NT2/D1 (cell line): Measurements from ENCODE around the gene COPRS.
A peak's percentile ranks its signal among the peaks of the same experiment; 100 is the strongest.

Source experiments
- DNase-seq: peaks from one replicate; pipeline ENCODE4 v3.0.0-alpha.2; 2011; ENCODE audit warnings: low read depth, low spot score
- H3K27me3 ChIP-seq: 2 replicates; pipeline ENCODE4 v1.6.0; 2011; ENCODE audit warnings: mild to moderate bottlenecking; ENCODE audit not compliant: insufficient read length, insufficient read depth
- H3K36me3 ChIP-seq: 2 replicates; pipeline ENCODE4 v1.6.1; 2011; ENCODE audit warnings: mild to moderate bottlenecking, low read length, mixed read lengths; ENCODE audit not compliant: insufficient read depth, insufficient read length
- H3K4me1 ChIP-seq: 2 replicates; pipeline ENCODE4 v1.5.1; 2011; ENCODE audit not compliant: insufficient read depth, insufficient read length
- H3K4me3 ChIP-seq: 2 replicates; pipeline ENCODE4 v1.5.1; 2011; ENCODE audit warnings: low read depth; ENCODE audit not compliant: insufficient read length
- H3K9ac ChIP-seq: 2 replicates; pipeline ENCODE4 v1.6.0; 2011; ENCODE audit warnings: low read depth; ENCODE audit not compliant: insufficient read length
- H3K9me3 ChIP-seq: 2 replicates; pipeline ENCODE4 v1.5.1; 2011; ENCODE audit warnings: mild to moderate bottlenecking, low read length; ENCODE audit not compliant: insufficient read depth
- SUZ12 ChIP-seq: IDR thresholded peaks from 2 replicates; pipeline ENCODE4 v1.6.1; 2011; ENCODE audit not compliant: insufficient read length, insufficient read depth; ENCODE audit errors: extremely low read depth
- YY1 ChIP-seq: IDR thresholded peaks from 2 replicates; pipeline ENCODE4 v1.6.1; 2011; ENCODE audit not compliant: insufficient read length, insufficient read depth
- ZNF274 ChIP-seq: IDR thresholded peaks from 2 replicates; pipeline ENCODE4 v1.6.1; 2011; ENCODE audit warnings: mild to moderate bottlenecking, low read depth, low read length

The COPRS gene, protein sequence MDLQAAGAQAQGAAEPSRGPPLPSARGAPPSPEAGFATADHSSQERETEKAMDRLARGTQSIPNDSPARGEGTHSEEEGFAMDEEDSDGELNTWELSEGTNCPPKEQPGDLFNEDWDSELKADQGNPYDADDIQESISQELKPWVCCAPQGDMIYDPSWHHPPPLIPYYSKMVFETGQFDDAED

DNA sequence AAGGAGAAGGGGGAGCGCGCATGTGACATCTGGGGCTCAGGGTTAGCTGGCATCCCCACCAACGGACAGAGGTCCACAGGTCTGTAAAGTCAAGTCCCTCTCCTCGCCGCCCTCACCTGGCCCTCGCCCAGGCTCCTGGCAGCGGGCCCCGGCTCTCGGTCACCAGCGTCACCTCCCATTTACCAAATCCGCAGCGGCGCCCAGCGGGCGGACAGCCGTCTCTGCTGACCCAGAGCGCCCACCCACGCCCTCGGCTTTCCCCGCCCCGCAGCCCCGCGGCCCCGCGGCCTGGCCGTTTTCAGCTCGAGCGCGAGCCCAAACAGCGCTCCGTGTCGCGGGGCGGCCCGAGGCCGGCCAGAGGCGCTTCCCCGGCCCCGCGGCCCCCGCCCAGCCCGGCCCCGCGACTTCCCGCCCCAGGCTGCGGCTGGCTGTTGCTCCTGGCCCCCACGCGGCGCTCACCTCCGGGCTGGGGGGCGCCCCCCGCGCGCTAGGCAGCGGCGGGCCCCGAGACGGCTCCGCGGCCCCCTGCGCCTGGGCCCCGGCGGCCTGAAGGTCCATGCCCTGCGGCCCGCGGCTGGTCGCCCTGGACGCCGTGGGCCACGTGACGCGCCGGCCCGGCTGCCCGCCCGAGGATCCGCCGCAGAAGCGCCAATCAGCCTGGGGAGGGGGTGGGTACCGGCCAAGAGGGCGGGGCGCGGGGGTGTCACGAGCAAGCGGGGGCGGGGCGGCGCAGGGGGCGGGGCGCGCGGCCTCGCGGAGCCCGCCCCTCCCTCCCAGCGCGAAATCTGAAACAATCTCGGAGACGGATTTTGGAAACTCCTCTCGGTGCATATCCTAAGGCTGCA is at the start of gene COPRS:
Gene COPRS, minus strand, starts transcription at position 603 of the 845 bp plus-strand sequence. Its CDS starts 45 bp downstream, at position 558.
- TF ChIP-seq YY1 (no peak), SUZ12 (no peak), ZNF274 (no peak)
- Histone ChIP-seq H3K9me3 (no peaks in the 10 kb centered on the region), H3K36me3 (peaks cover 29% of the 10 kb centered on the region), H3K27me3 (peaks cover 5% of the 10 kb centered on the region), H3K9ac (peak within 1 kb of the TSS; percentile 76), H3K4me3 (peak within 1 kb of the TSS; percentile 58), H3K4me1 (peaks cover 3% of the 10 kb centered on the region)
- DNase-seq: peak; percentile 57

DNA sequence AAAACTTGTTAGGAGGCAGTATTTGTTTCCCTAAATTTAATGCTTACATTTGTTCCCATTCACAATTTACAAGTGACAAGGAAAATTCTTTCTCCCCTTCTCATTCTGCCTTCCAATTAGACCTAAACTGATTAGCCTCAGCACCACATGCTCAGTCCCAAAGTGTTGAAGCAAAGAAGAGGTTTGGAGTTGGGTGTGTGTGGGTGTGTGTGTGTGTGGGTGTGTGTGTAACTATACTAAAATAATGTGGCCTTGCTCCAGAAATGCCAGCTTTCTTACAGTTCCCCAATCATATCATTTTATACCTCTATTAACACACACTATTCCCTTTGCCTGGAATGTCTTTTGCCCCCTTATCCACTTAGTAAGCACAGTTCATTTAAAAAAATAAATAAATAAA is 49.3 kb upstream of the COPRS start:
- H3K36me3 ChIP-seq: no peaks in the 10 kb centered on the region
- TF ChIP-seq SUZ12 (no peak), YY1 (no peak), ZNF274 (no peak)
- no peak overlapping the region for H3K9ac ChIP-seq
- no peak overlapping the region for H3K4me3 ChIP-seq
- H3K9me3 ChIP-seq: no peaks in the 10 kb centered on the region
- H3K4me1 ChIP-seq: no peaks in the 10 kb centered on the region
- no peaks in the 10 kb centered on the region for H3K27me3 ChIP-seq
- no peak for DNase-seq

DNA sequence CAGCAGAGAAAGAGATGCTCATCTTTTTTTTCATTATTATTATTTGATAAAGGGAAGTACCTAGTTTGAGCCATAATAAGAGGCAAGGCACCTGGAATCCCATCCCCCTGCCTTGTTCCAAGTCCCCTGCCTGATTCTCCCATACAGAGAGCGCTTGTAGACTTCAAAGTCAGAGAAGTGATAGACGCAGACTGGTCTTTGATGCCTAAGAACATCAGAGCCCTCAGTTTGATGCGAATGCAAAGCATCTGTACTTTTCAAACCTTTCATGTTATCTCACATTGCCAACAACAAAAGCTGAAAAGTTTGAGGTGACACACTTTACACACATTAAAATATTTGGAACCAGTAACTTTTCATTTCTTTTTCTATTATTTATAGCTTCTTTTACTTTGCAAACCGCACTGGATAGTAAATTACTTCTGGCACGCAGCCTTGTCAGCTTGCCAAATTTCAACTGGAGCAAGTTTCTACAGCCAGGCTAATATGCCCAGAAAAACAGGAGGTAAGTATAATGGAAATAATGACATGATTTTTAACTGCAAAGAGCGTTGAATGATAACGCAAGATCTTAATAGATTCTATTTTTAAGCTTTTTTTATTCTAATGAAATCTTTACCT is 48.4 kb upstream of the COPRS start:
- no peak overlapping the region for H3K9ac ChIP-seq
- H3K36me3 ChIP-seq: no peaks in the 10 kb centered on the region
- no peak overlapping the region for H3K4me3 ChIP-seq
- no peak for DNase-seq
- TF ChIP-seq ZNF274 (no peak), YY1 (no peak), SUZ12 (no peak)
- no peaks in the 10 kb centered on the region for H3K9me3 ChIP-seq
- no peaks in the 10 kb centered on the region for H3K27me3 ChIP-seq
- H3K4me1 ChIP-seq: no peaks in the 10 kb centered on the region

DNA sequence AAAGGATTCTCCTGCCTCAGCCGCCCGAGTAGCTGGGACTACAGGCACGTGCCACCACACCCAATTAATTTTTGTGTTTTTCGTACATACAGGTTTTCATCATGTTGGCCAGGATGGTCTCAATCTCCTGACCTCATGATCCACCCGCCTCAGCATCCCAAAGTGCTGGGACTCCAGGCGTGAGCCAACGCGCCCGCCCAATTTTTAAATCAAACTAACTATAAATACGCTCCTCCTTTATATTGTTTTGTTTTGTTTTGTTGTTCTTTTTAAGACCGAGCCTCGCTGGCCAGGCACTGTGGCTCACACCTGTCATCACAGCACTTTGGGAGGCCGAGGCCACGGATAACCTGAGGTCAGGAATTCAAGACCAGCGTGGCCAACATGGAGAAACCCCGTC is 44.4 kb upstream of the COPRS start:
- Histone ChIP-seq H3K9ac (no peak overlapping the region), H3K36me3 (peaks cover 14% of the 10 kb centered on the region), H3K9me3 (no peaks in the 10 kb centered on the region), H3K4me3 (no peak overlapping the region), H3K4me1 (no peaks in the 10 kb centered on the region), H3K27me3 (no peaks in the 10 kb centered on the region)
- TF ChIP-seq SUZ12 (no peak), YY1 (no peak), ZNF274 (no peak)
- no peak for DNase-seq

DNA sequence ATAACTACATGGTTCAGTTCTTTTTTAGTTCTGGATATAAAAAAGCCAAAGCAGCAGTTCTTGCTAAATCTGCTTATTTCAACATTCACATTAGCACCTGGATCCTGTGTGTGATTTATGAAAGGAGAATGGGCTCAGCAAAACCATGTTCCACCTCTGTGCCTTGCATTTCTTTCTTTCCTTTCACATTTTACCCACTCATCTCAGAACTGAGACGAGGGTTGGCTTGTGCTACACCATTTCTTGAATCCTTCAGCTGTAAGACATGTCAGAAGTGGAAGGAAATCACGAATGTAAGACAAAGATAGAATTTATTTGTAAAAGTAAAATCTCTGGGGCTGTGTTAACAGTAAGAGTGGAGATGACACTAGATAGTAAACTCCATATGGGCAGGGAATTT is 43.6 kb upstream of the COPRS start:
- Histone ChIP-seq H3K4me3 (no peak overlapping the region), H3K9me3 (no peaks in the 10 kb centered on the region), H3K36me3 (peaks cover 21% of the 10 kb centered on the region), H3K27me3 (no peaks in the 10 kb centered on the region), H3K9ac (no peak overlapping the region), H3K4me1 (no peaks in the 10 kb centered on the region)
- TF ChIP-seq SUZ12: no peak
- TF ChIP-seq ZNF274: no peak
- no peak for TF ChIP-seq YY1
- DNase-seq: no peak

DNA sequence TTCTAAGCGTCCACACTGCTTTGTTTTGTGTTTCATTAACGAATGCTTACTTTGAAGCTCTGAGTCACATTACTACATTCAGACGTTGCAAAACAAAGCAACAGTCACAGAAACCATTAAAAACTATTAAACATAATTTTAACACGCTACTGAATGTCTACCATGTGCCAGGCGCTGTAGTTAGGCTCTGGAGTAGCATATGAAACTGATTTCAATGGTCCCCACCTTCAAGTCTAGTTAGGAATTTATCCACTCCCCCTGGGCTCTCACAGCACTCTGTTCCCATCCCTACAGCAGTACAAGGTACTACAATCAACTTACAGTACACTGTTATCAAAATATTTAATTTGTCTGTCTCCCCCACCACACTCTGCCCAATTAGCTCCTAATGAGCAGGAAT is 41.8 kb upstream of the COPRS start:
- no peak for DNase-seq
- Histone ChIP-seq H3K4me1 (no peaks in the 10 kb centered on the region), H3K9ac (peak overlapping the region; percentile 93), H3K4me3 (peak overlapping the region; percentile 81), H3K9me3 (no peaks in the 10 kb centered on the region), H3K27me3 (no peaks in the 10 kb centered on the region), H3K36me3 (peaks cover 39% of the 10 kb centered on the region)
- TF ChIP-seq ZNF274 (no peak), SUZ12 (no peak), YY1 (no peak)

DNA sequence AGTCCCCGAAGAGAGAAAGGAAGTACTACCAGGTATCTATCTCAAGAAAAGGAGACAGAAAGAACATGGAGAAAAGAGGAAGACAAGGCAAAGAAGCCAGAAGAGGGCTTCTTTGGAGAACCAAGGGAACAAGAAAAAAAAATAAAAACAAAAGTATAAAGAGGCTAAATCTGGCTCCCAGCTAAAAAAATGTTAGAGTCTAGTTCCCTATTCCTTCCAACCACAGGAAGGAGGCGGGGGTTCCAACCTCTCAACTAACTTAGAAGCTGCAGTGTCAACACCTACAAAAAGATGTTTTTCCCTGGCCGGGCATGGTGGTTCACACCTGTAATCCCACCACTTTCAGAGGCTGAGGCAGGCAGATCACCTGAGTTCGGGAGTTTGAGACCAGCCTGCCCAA is 29.1 kb upstream of the COPRS start:
- no peaks in the 10 kb centered on the region for H3K27me3 ChIP-seq
- no peak for DNase-seq
- H3K4me1 ChIP-seq: no peaks in the 10 kb centered on the region
- no peak overlapping the region for H3K9ac ChIP-seq
- TF ChIP-seq ZNF274 (no peak), SUZ12 (no peak), YY1 (no peak)
- H3K4me3 ChIP-seq: no peak overlapping the region
- H3K36me3 ChIP-seq: peaks cover 64% of the 10 kb centered on the region
- H3K9me3 ChIP-seq: no peaks in the 10 kb centered on the region
